Limb (tissue), 2 donors: ENCODE results near the gene STING1.

Experiments
- DNase-seq, 2 donors: peaks; one replicate each; pipeline ENCODE4 v3.0.0-alpha.2; 2016; ENCODE audit errors: extremely low spot score in 2 of 2

Gene STING1

DNA sequence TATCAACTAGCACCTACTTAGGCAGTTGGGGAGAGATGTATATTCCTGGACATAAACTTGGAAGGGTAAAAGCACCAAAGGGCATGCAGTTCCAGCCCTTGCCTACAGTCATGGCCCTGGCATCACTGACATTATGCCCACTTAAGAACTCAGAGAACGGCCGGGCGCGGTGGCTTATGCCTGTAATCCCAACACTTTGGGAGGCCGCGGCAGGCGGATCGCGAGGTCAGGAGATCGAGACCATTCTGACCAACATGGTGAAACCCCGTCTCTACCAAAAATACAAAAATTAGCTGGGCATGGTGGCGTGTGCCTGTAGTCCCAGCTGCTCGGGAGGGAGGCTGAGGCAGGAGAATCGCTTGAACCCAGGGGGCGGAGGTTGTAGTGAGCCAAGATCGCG is 42.1 kb downstream of the STING1 start:
- peak in 1 of 2 donors; percentile 6 for DNase-seq

GRCh38 chr5:139439013-139439903 is 43.3 kb downstream of the STING1 start, which contains the start of gene DNAJC18:
Gene DNAJC18, minus strand, starts transcription at chr5:139439525. Its CDS starts 80 bp downstream, at chr5:139439445.
- peak; percentile 92 to 98 for DNase-seq

DNA sequence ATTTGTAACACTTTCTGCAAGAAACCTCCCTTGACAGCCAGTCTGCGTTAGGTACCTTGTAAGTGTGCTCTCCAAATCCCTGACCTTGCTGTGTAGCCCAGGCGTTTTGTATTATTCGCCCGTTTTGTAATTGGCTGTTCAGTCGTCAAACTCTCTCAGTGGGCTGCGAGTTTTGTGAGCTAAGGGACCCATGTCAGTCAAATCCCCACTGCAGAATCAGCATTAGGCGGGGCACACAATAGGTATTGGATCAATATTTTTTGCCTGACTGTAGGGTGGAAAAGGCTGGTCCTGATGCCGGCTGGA is 43.9 kb downstream of the STING1 start:
- no peak for DNase-seq

- no peak for DNase-seq
These were observed 46.9 kb downstream of the STING1 start for GRCh38 chr5:139435676-139436075.

- DNase-seq, result no peak
These were observed 50.9 kb downstream of the STING1 start for GRCh38 chr5:139431706-139432105.

DNA sequence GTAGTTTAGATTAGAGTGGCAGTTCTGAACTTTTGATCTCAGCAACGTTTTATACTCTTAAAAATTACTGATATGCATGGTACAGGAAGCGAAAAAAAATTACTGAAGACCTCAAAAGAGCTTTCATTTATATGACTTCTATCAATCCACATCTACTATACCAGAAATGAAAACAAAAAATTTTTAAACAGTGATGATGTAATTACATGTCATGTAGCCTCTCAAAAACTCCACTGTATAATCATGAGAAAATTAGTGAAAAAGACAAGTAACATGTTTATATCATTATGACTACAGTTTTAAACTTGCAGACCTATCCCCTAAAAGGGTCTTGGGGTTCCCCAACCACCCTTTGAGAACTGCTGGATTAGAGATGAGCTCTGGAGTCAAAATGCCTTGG is 52.5 kb downstream of the STING1 start:
- DNase-seq, result no peak

GRCh38 chr5:139426203-139426885 is 56.2 kb downstream of the STING1 start:
- no peak for DNase-seq
